Glomerular visceral epithelial cell (primary cell): ENCODE results near the gene LIPH.

Experiments
- DNase-seq: peaks from one replicate; pipeline ENCODE4 v3.0.0-alpha.2; 2016; ENCODE audit errors: extremely low spot score

The LIPH gene

DNA sequence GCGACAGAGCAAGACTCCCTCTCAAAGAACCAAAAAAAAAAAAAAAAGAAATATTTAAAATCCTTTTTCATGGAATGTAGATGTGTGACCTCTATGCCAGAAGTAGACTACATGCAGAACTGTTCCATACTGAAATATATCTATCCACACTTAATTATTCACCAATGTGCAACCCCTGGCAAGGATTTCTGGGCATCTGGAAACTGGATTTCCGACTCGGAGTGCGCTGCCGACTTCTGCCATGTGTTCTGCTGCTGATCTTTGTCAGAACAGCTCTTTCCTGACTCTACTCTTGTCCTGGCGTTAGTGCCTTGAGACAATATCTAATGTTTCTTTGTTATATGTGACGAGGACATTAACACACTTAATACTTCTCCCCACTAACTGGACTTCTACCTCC, 11.7 kb downstream of the LIPH start:
- DNase-seq, result no peak

DNA sequence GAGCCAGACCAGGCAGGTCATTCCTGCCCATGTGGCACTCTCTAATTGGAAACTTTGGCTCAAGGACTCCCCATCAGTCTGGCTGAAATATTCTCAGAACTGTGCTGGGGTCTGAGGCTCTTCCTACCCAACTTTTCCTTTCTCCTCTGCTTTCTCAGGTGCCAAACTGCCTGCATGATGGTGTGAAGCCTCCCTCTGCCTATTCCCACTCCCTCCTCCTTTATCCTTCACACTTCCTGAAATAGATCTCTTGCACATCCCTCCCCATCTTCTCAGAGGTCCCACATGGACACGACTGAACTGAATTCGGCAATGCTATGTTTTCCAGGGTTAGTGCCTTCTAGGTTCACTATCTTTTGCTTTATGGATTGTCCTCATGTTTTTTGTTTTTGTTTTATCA, 12.5 kb downstream of the LIPH start:
- DNase-seq, result no peak

DNA sequence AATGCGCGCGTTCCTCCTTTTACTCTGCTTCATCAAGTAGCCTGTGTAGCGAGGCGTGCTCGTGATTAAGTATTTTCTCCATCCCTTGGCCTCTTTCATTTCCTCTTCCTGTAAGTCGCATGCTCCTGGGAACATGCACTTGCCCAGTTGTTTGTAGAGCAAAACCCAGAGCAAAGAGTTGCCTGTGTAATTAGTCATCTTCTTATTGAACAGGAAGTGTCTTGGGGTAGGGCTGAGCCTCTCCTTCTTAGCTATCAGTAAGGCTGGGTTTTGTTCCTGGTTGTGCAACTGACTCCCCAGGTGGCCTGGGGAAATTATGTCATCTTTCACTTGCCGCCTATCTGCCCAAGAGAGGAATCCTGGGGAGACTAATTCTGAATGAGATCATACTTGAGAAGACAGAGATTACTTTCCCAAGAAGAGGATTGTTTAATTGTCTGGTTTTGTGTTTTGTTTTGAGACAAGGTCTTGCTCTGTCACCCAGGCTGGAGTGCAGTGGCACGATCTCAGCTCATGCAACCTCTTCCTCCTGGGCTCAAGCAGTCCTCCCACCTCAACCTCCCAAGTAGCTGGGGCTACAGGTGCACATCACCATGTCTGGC, 14.9 kb downstream of the LIPH start:
- peak; percentile 97 for DNase-seq

DNA sequence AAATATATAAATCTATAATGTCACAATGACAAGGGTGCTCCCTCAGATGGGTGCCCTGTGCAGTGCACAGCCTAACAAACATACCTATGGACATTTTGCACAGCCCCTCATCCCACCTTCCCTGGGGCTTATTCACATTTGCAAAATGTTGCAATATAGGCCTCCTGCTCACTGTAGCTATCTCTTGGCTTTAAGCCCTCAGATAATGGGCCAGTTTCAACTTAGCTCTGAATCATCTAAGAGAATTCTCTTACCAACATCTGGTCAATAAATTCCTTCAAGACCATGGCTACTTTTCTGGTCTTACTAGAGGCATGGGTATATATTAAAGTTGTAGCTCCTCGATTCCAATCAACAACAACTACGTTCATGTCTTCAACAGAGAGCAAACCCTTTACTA, 17.9 kb downstream of the LIPH start:
- no peak for DNase-seq

DNA sequence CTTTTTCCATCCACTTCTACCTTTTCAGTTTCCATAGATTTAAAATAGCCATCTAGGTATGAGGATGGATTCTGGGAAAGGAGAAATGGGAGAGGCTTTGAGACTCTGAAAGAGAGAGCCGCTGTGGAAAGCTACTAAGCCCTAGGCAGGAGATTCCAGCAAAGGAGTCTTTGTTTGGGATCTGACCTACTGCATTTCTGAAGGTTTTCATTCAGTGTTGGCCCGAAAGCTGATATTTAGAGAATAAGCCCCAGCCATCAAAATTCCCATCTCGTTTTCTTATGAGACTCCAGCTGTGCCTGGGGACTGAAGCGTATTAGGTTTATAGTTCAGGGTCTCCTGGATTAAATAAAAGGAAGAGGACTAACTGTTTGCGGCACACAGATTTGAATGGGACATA, 19.5 kb downstream of the LIPH start:
- no peak for DNase-seq

DNA sequence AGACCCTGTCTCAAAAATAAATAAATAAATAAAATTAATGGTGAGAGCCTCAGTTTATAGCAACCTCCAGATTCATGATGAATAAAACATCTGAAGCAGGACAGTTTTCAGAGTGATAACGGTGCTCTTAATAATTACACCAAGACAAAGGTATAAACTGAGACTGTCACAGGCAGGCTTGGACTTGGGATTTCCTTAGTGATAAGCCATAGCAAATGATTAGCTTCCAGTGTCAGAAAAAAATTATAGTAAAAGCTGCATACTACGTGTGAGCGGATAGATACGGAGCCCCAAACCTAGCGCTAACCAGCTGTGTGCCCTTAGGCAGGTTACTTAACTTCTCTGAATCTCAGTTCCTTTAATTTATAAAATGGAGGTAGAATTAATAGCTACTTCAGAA, 21.5 kb downstream of the LIPH start:
- no peak for DNase-seq

DNA sequence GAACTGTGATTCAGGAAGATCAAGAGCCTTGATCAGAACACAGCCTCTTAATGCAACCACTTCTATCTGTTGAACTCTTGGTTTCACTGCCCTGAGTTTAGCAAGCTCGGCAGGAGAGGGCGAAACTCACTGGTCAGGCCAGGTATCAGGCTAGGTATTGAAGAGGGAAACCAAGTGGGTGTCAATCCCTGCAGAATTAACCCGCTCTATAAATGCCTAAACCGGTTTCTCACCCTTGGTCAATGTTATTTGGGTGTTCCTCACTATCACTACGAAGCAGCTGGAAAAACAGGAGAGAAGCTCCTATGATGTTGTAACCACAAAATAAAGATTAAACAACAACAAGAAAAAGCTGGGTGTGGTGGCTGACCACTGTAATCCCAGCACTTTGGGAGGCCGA, 23.9 kb downstream of the LIPH start:
- DNase-seq, result no peak

DNA sequence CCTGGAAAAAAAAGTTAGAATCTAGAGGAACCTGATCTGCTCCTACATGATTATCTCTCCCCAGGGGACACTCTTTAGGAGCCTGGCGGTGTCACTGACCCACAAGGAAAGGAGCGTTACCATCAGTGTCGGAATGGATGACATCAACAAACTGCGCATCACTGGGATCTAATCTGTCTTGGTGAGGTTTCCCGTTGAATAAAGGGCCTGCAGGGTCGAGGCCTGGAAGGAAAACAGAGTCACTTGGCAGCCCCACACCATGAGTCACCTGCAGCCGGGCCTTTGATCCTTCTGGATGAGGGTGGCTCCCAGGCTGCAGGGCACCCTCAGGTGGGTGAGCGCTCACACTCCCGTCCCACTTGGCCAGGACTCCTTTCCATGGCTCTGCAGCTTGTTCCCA, 25.0 kb downstream of the LIPH start:
- DNase-seq, result no peak

DNA sequence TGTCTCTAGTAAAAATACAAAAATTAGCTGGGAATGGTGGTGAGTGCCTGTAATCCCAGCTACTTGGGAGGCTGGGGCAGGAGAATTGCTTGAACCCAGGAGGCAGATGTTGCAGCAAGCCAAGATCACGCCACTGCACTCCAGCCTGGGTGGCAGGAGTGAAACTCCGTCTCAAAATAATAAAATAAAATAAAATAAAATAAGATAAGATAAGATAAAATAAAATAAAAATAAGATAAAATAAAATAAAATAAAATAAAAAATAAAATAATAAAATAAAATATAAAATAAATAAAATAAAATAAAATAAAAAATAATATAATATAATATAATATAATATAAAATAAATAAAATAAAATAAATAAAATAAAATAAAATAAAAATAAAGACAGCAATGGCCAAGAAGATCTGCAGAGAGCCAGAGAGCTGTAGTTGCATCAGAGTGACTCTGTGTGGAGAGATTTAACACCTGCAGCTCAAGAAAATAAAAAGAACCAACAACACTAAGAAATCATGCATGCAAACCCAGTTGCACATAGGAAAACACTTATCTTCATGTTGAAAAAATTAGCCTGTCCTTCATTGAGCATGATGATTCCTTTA, 25.9 kb downstream of the LIPH start:
- no peak for DNase-seq

DNA sequence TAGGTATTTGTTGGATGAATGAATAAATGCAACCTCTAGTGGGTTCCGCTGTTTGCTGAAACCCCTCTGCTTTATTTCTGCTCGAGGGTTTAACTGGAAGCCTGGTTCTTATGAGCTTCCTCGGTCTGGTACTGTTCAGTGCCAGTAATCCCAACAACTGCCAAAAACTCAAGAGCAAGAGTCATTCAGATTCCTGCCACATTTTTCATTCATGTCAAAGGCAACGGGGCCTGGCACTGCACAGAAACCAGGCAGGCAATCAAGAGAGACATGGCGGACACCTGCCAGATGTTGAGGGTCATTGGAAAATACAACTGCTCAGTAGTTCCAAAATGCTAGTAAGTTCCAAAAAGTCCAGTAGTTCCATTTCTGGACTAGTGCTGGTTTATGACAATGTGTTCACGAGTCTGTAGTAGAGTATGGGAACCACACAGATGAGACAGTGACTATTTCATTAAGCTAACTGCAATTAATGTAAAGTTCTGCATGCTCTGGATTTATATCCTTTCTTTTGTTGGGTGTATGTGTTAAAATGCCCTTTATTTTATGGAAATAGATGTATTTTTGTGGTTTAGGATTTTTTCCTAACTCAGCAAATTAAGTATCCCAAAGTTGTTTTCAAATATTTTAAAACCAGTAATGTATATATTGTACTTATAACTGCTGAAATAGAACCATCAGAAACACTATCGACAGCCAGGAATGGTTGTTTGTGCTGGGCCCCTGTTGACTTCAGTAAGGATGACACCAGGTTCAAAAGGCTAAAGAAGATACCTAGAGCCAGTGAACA, 30.8 kb downstream of the LIPH start:
- DNase-seq, result no peak

DNA sequence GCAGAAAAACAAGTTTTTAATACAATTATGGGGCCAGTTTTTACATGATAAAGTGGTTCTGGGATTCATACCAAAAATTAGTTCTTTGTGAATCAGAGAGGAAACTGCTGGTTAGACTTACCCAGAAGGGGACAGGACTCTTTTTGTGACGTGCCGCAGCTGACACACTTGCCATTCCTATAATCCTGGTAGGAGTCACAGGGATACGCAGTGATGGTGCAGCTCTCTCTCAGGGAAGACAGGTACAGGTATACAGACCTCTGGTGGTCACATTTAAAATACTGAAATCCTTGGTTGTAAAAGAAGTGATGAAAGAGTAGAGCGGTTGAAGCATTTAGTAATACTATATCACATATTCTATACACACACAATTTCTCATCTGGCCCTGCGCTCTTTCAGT, 33.4 kb downstream of the LIPH start:
- no peak for DNase-seq

DNA sequence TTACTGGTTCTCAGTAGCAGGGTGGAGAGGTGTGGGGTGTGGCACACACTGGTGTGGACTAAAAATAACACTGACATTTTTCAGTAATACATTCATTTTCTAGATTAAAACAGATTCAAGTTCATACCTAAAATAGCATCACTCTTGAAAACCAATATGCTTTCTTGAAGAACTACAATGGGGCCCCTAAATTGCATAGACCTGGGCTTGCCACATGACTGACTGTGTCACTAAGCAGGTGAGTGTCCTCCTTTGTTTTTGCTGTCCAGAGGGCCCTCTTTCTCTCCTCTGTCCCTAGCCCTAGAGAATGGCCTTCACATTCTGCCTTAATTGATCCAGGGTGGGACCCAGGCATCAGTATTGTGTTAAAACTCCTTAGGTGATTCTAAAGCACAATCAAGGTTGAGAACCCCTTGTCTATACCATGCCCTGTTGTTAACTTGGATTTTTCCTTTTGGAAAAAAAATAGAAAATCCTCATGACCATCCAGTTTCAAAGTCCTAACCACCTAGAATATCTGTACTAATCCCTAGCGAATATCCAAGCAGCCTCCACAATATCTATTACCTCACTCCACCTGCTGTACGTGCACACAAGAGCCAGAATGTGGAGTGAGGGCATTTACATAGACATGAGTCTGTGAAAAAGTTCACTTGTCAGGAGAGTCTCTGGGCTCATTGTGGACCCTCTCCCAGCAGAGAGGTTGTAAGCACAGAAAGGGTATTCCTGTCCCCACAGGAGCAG, 34.8 kb downstream of the LIPH start:
- DNase-seq, result no peak

DNA sequence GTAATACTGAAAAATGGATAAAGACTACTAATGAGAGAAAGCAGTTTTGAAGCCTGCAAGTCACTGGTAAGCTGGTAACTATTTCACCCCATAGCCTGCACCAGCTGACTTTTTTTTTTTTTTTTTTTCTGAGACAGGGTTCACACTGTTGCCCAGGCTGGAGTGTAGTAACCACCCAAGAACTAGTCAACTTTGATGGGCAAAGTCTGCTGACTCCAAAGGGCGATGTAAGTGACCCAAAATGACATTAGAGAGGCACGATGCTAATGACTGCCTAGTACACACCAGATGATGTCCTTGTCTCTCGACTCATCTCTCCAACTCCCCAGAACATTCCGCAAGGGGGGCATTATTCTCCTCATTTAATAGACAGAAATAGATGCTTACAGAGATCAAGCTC, 40.7 kb downstream of the LIPH start:
- DNase-seq, result no peak

DNA sequence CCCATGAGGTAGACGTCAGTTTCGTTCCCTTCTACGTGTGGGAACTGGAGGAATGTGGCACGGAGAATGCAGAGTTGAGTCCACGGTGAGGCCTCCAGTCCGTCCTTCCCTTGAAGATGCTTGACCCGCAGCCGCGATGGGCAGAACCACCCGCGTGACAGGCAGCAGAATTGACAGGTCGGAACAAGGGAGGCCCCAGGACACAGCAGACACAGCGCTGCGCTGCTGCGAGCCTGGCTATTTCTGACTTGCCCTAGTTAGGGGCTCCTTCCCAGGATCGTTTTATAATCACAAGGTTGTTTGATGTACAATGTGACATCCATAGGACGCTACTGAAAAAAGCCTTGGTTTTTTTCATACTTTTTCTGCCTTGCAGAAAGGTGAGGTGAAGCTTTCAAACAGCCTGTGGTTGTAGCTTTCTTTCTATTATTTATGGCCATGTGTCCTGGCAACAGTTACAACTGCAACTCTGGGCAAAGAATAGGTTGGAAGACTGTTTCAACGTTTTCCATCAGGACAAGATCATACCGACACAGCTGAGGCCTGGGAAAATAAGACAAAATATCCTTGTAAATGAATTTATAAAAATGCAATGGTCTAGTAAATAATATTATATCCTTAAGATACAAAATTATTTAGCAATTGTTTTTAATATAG, 43.9 kb downstream of the LIPH start:
- DNase-seq, result no peak

DNA sequence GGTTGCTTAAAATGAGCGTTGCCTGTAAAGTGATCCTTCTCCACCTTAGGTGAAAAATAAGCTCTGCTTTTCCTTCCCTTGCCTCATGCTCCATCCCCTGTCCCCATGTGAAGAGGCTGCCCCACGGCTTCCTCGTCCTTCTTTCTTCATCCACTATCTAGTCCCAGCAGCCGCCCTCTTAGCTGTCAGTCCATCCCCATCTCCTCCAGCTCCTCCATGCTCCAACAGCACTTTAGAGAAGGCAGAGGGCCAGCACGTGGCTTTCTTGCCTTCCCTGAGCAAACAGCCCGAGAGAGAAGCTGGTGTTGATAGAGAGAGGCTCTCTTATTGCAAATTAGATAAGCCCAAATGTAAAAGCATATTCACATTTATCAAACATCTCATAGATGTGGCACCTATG, 44.5 kb downstream of the LIPH start:
- DNase-seq, result no peak

DNA sequence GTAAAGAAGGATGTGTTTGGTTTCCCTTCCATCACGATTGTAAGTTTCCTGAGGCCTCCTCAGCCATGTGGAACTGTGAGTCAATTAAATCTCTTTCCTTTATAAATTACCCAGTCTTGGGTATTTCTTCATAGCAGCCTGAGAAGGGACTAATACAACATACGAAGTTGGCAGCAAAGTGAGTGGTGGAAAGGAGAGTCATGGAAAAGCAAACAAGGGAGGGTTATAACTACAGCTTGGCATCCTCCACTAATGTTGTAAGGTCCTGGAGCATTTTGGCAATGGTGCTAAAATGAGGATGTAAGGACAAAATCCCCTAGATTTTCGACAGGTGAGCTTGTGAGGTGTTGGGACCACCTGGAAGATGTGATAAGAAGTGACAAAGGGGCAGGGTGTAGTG, 47.8 kb downstream of the LIPH start:
- DNase-seq, result no peak

DNA sequence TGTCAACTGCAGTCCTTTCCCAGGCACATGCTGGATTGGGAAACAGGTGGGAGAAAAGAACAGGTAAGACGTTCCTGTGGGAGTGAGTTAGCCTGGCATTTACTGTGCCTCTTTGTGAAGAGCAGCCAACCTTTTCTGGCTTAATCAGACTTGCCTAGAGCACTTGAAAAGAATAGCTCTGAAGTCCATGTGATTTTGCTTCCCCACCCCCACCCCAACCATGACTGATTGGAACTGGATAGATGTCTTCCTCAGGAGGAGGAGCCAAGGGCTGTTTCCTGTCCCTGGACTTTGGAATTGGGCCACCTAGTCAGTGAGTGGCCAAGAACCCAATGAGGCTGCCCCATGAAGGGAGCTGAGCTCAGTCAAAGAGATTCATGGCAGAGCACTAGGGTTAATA, 48.9 kb downstream of the LIPH start:
- no peak for DNase-seq

DNA sequence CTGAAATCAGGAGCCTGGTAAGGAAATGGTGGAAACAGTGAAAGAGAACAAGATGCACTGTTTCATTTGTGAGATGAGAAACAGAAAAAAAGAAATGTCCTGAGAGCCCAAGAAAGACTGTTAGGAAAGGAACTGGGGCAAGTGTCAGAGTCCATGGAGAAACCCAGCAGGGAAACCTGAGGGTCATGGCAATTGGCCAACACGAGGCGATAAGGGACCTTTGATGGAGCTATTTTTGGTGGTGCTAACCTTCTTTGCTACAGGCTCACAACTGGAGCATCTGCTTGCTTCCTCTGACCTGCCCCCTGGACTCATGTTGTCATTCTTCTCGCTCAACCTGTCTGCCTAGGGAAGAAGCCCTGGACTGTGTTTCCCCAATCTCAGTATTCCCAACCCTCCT, 49.4 kb downstream of the LIPH start:
- DNase-seq, result no peak

DNA sequence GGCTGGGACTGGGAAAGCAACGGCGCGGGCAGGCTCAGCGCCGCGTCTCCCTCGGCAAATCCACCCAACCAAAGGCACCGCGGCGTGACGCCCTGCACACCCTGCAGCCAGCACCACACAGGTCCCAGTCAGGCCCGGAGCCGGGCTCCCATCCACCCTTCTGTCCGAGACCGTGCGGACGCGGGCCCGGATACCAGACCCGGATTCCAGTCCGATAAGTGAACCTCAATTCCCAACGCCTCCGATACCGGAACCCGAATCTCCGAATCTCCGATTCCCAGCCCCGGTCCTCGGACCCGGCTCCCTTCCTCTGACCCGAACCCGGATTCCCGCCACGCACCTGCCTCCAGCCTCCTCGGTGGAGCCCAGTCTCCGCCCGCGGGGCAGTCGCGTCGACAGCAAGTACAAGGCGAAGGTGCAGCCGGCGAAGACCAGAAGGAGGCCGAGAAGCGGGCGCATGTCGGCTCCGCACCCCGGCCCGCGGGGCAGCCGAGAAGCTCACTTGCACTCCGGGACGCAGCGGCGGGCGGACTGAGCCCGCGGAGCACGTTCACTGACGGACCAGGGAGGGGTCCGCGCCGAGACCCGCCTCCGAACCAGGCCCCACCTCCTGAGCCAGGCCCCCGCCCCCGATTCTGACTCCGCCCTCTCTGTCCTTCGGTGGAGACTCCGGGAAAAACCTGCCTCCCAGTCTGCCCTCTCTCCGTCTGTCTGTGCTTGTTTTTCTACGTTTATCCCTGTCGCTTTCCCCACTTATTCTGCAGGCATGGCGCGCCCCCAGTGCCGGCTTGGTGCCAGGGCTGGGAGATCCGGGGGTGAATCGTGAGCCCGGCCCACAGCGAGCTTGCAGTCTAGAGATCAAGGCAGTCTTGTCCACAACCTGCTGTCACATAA, 53.6 kb downstream of the LIPH start, which contains the start of gene TMEM41A:
Gene TMEM41A (minus strand): TSS at position 533 of the 894 bp plus-strand sequence. CDS start 74 bp downstream, at position 459.
- peak; percentile 90 for DNase-seq

DNA sequence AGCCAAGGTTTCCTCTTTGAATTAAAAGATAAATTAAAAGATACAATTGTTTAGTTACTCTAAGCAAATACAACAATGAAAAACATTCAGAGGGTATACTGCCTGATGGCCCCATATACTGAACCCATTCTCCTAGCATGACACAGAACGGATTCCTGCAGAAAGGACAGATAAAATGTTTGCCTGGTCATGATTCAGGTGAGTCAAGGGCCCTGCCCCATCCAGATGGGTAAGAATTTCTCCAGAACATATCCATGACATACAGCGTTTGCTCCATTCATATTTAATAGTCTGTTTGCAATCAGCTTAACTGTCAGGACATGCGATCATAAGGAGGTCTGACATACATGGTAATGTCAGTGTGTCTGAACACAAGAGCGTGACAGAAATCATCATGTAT, 62.1 kb downstream of the LIPH start:
- no peak for DNase-seq

DNA sequence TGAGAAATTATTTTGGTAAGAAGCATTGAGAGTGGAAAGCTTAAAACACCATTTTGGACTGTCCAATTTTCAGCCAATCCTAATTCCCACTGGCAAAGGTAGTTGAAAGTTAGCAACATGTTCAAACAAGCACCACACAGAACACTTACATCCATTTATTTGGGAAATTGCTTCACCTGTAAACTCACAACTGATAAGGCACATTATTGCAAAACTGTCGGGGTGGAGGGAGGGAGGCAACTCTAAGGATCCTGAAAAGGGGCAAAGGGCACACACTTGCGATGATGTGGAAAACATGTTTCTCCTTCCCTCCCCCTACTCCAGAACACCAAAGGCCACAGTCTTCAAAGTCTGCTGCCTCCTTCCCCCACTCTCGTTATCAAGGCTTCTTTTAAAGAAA, 62.9 kb downstream of the LIPH start:
- no peak for DNase-seq
